HPDE6-E6E7 (cell line): ENCODE measurements around the gene TTC39B.

Experiments
- DNase-seq: peaks from one replicate; pipeline ENCODE4 v3.0.0; 2011; ENCODE audit warnings: missing footprints; ENCODE audit errors: extremely low spot score

TTC39B gene

GRCh38 chr9:15176836-15177235, 130.2 kb downstream of the TTC39B start:
- no peak for DNase-seq

GRCh38 chr9:15163931-15164330, 143.1 kb downstream of the TTC39B start:
- no peak for DNase-seq

GRCh38 chr9:15161753-15162152, 145.3 kb downstream of the TTC39B start:
- no peak for DNase-seq

GRCh38 chr9:15160673-15161072, 146.3 kb downstream of the TTC39B start:
- no peak for DNase-seq

- no peak for DNase-seq
Measured at GRCh38 chr9:15158064-15158463, 149.0 kb downstream of the TTC39B start.

- no peak for DNase-seq
Measured at GRCh38 chr9:15157381-15157780, 149.6 kb downstream of the TTC39B start.

GRCh38 chr9:15156241-15156640, 150.8 kb downstream of the TTC39B start:
- DNase-seq: no peak

- DNase-seq: no peak
Measured at GRCh38 chr9:15155826-15156225, 151.2 kb downstream of the TTC39B start.

- no peak for DNase-seq
Measured at GRCh38 chr9:15155323-15155722, 151.7 kb downstream of the TTC39B start.

GRCh38 chr9:15154677-15155076, 152.3 kb downstream of the TTC39B start:
- no peak for DNase-seq

GRCh38 chr9:15153961-15154360, 153.1 kb downstream of the TTC39B start:
- no peak for DNase-seq

GRCh38 chr9:15150939-15151338, 156.1 kb downstream of the TTC39B start:
- DNase-seq: no peak

GRCh38 chr9:15149450-15149849, 157.6 kb downstream of the TTC39B start:
- no peak for DNase-seq

GRCh38 chr9:15146268-15146700, 160.7 kb downstream of the TTC39B start:
- no peak for DNase-seq

GRCh38 chr9:15144622-15145061, 162.4 kb downstream of the TTC39B start:
- peak; percentile 37 for DNase-seq

- DNase-seq: peak; percentile 35
Measured at GRCh38 chr9:15142878-15143534, 164.0 kb downstream of the TTC39B start.

- no peak for DNase-seq
Measured at GRCh38 chr9:15140051-15140450, 167.0 kb downstream of the TTC39B start.

- DNase-seq: no peak
Measured at GRCh38 chr9:15139469-15139868, 167.5 kb downstream of the TTC39B start.

GRCh38 chr9:15138357-15138686, 168.7 kb downstream of the TTC39B start:
- no peak for DNase-seq

- no peak for DNase-seq
Measured at GRCh38 chr9:15137658-15138356, 169.2 kb downstream of the TTC39B start.

- DNase-seq: no peak
Measured at GRCh38 chr9:15137089-15137488, 169.9 kb downstream of the TTC39B start.

- no peak for DNase-seq
Measured at GRCh38 chr9:15136646-15137045, 170.4 kb downstream of the TTC39B start.

- DNase-seq: peak; percentile 58
Measured at GRCh38 chr9:15135164-15135792, 171.7 kb downstream of the TTC39B start.
